Mesenchymal stem cell (in vitro differentiated cells and primary cell): ENCODE measurements around the gene DNAJC6.
A peak's percentile ranks its signal among the peaks of the same experiment; 100 is the strongest.

Experiments
- DNase-seq: peaks from one replicate; pipeline ENCODE4 v3.0.0-alpha.2; 2013
- H2AFZ ChIP-seq: one replicate; pipeline ENCODE4 v1.6.1; 2013; ENCODE audit warnings: low read depth, mild to moderate bottlenecking, control low read depth, inconsistent platforms, low read length, moderate library complexity
- H2AK5ac ChIP-seq: 2 replicates; pipeline ENCODE4 v1.6.1; 2013; ENCODE audit warnings: low read length, moderate library complexity, mild to moderate bottlenecking, inconsistent platforms; ENCODE audit not compliant: severe bottlenecking
- H2BK120ac ChIP-seq: one replicate; pipeline ENCODE4 v1.6.1; 2013; ENCODE audit warnings: low read depth, mild to moderate bottlenecking, inconsistent platforms, low read length, moderate library complexity
- H2BK12ac ChIP-seq, 2 experiments: one replicate each; pipeline ENCODE4 v1.6.1; 2013; ENCODE audit warnings: inconsistent platforms in 2 of 2, low read length in 2 of 2, mild to moderate bottlenecking in 2 of 2, moderate library complexity in 2 of 2, control low read depth in 1 of 2
- H2BK15ac ChIP-seq: one replicate; pipeline ENCODE4 v1.6.1; 2013; ENCODE audit warnings: mild to moderate bottlenecking, low read depth, inconsistent platforms; ENCODE audit not compliant: poor library complexity, severe bottlenecking
- H2BK5ac ChIP-seq: 2 replicates; pipeline ENCODE4 v1.6.1; 2013; ENCODE audit warnings: low read depth, mild to moderate bottlenecking, low read length, control low read depth, inconsistent platforms; ENCODE audit not compliant: poor library complexity, severe bottlenecking
- H3K14ac ChIP-seq, 2 experiments: one replicate each; pipeline ENCODE4 v1.6.1; 2013; ENCODE audit warnings: inconsistent platforms in 2 of 2, low read length in 2 of 2, control low read depth in 1 of 2, mild to moderate bottlenecking in 1 of 2, moderate library complexity in 1 of 2
- H3K18ac ChIP-seq, 2 experiments: one replicate each; pipeline ENCODE4 v1.6.1; 2013; ENCODE audit warnings: inconsistent platforms in 2 of 2, low read length in 2 of 2, control low read depth in 1 of 2, low read depth in 1 of 2, mild to moderate bottlenecking in 1 of 2
- H3K23ac ChIP-seq, 2 experiments: one replicate each; pipeline ENCODE4 v1.6.1; 2013; ENCODE audit warnings: inconsistent platforms in 2 of 2, low read length in 2 of 2, mild to moderate bottlenecking in 2 of 2, moderate library complexity in 2 of 2, control low read depth in 1 of 2
- H3K27ac ChIP-seq: 2 replicates; pipeline ENCODE4 v1.5.1; 2013; ENCODE audit warnings: mild to moderate bottlenecking, moderate library complexity, low read length, control low read depth, inconsistent platforms; ENCODE audit not compliant: poor library complexity, severe bottlenecking
- H3K27me3 ChIP-seq, 2 experiments: 2 replicates each; pipeline versions ENCODE4 v1.6.1 to v1.7.0; 2013; ENCODE audit warnings: low read length in 2 of 2, mild to moderate bottlenecking in 2 of 2, moderate library complexity in 2 of 2, control low read depth in 1 of 2, inconsistent platforms in 1 of 2; ENCODE audit not compliant: control insufficient read depth in 1 of 2, insufficient read depth in 1 of 2
- H3K36me3 ChIP-seq, 2 experiments: 2 replicates each; pipeline versions ENCODE4 v1.6.1 to v1.7.0; 2013; ENCODE audit warnings: low read length in 2 of 2, control low read depth in 1 of 2, inconsistent platforms in 1 of 2, low read depth in 1 of 2, mild to moderate bottlenecking in 1 of 2; ENCODE audit not compliant: insufficient read depth in 2 of 2, control insufficient read depth in 1 of 2
- H3K4ac ChIP-seq, 2 experiments: one replicate each; pipeline ENCODE4 v1.6.1; 2013; ENCODE audit warnings: inconsistent platforms in 2 of 2, low read length in 2 of 2, mild to moderate bottlenecking in 2 of 2, moderate library complexity in 2 of 2, control low read depth in 1 of 2, low read depth in 1 of 2
- H3K4me1 ChIP-seq: 2 replicates; pipeline ENCODE4 v1.6.1; 2013; ENCODE audit warnings: low read depth, low read length, control low read depth; ENCODE audit not compliant: control insufficient read depth, insufficient read depth
- H3K4me2 ChIP-seq: 2 replicates; pipeline ENCODE4 v1.6.1; 2013; ENCODE audit warnings: low read length, mild to moderate bottlenecking, inconsistent platforms; ENCODE audit not compliant: poor library complexity, severe bottlenecking
- H3K4me3 ChIP-seq, 2 experiments: 2 replicates each; pipeline versions ENCODE4 v1.5.1 to v1.7.0; 2013; ENCODE audit warnings: low read length in 2 of 2, mild to moderate bottlenecking in 2 of 2, control low read depth in 1 of 2, low read depth in 1 of 2; ENCODE audit not compliant: insufficient read depth in 1 of 2
- H3K79me1 ChIP-seq: replicated peaks from 2 replicates; pipeline ENCODE4 v1.6.1; 2013; ENCODE audit warnings: mild to moderate bottlenecking, control low read depth, low read length, inconsistent platforms; ENCODE audit not compliant: poor library complexity, severe bottlenecking
- H3K9ac ChIP-seq: 2 replicates; pipeline ENCODE4 v1.7.0; 2013; ENCODE audit warnings: mild to moderate bottlenecking, low read length, moderate library complexity
- H3K9me3 ChIP-seq: 2 replicates; pipeline ENCODE4 v1.7.0; 2013; ENCODE audit warnings: mild to moderate bottlenecking, low read length; ENCODE audit not compliant: control insufficient read depth
- H4K8ac ChIP-seq: one replicate; pipeline ENCODE4 v1.6.1; 2013; ENCODE audit warnings: inconsistent platforms, mild to moderate bottlenecking, low read length, moderate library complexity
- H4K91ac ChIP-seq: one replicate; pipeline ENCODE4 v1.6.1; 2013; ENCODE audit warnings: mild to moderate bottlenecking, low read length, inconsistent platforms
- WGBS: methylation state at CpG from one replicate; pipeline ENCODE4 v1.1.7; 2013; ENCODE audit warnings: mixed read lengths; 5-methylcytosine and 5-hydroxymethylcytosine counted together

DNAJC6 gene

DNA sequence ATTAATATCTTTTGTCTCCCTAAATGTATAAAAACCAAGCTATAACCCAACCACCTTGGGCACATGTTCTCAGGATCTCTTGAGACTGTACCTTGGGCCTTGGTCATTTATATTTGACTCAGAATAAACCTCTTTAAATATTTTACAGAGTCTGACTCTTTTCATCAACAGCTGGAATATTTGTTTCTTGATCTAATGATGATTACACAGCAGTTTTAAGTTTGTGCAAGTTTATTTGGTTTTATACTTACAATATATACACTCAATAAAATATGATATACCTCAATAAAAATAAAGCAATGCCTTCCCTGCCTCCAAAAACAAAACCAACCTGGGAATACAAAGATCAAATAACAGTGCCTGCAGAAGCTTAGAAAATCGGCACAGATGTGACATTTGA, 133.1 kb downstream of the DNAJC6 start:
- Histone ChIP-seq H2AK5ac (no peak overlapping the region), H2BK120ac (no peak overlapping the region), H2BK5ac (no peak overlapping the region), H3K14ac (no peak overlapping the region), H3K4ac (no peak overlapping the region), H3K4me2 (no peak overlapping the region), H3K9ac (no peak overlapping the region), H3K9me3 (no peaks in the 10 kb centered on the region), H4K8ac (no peak overlapping the region), H3K36me3 (peaks cover 2 to 3% of the 10 kb centered on the region in 2 experiments), H2BK12ac (peak overlapping the region in 1 of 2 experiments; percentile 86), H2BK15ac (no peak overlapping the region), H3K18ac (no peak overlapping the region), H3K27ac (no peak overlapping the region), H3K4me3 (no peak overlapping the region), H3K23ac (no peak overlapping the region), H2AFZ (no peak overlapping the region), H3K4me1 (peaks cover 3% of the 10 kb centered on the region), H4K91ac (no peak overlapping the region), H3K79me1 (peaks cover 5% of the 10 kb centered on the region), H3K27me3 (no peaks in the 10 kb centered on the region)
- no peak for DNase-seq
- WGBS: 100% methylated on average over 1 of the region's 1 CpG

DNA sequence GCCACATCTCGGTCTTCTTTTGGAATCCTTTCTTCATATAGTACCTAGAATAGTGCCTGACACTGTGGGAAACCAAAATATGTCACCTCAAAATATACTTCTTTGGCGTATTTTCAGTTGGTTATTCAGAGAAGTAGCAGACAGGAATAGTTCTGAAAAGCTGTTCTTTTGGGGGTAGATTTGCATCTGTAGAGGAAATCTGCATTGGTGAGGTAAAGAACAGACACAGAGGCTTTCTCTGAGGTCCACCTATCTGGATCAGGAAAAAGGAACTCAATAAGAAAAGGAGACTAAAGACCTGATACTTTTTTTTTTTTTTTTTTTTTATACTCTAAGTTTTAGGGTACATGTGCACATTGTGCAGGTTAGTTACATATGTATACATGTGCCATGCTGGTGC, 134.3 kb downstream of the DNAJC6 start:
- no peak overlapping the region for H3K14ac ChIP-seq
- H3K23ac ChIP-seq: no peak overlapping the region
- H3K9me3 ChIP-seq: no peaks in the 10 kb centered on the region
- no peak overlapping the region for H3K4me3 ChIP-seq
- no peak overlapping the region for H2BK15ac ChIP-seq
- peaks cover 2% of the 10 kb centered on the region for H3K79me1 ChIP-seq
- no peak overlapping the region for H3K9ac ChIP-seq
- no peak overlapping the region for H2BK5ac ChIP-seq
- no peaks in the 10 kb centered on the region for H3K36me3 ChIP-seq
- H4K8ac ChIP-seq: no peak overlapping the region
- H2BK120ac ChIP-seq: no peak overlapping the region
- H3K4ac ChIP-seq: no peak overlapping the region
- no peak overlapping the region for H4K91ac ChIP-seq
- peaks cover 3% of the 10 kb centered on the region for H3K4me1 ChIP-seq
- 87% methylated on average over 1 of the region's 2 CpGs for WGBS
- no peak overlapping the region for H2AFZ ChIP-seq
- DNase-seq: no peak
- no peak overlapping the region for H2AK5ac ChIP-seq
- H3K27me3 ChIP-seq: no peaks in the 10 kb centered on the region
- H3K18ac ChIP-seq: no peak overlapping the region
- no peak overlapping the region for H3K27ac ChIP-seq
- H2BK12ac ChIP-seq: no peak overlapping the region
- H3K4me2 ChIP-seq: no peak overlapping the region

DNA sequence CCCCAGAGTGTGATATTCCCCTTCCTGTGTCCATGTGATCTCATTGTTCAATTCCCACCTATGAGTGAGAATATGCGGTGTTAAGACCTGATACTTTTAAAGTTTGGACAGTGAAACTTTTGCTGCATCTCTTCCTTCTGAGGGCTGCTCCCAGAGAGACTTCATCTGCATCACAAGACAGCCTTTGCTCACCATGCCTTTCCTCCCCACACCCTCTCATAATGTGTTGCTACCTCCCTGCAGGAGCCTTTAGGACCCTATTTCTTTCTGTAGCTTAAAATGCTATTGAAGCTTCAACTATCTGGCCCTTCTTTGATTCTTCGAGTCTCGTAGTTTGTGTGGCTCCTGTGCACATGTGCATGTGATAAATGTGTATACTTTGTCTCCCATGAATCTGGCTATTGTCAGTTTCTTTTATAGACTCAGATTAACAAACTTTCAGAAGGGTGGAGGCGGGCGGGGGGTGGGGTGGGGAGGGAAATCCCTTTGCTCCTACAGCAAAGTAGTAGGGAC, 134.8 kb downstream of the DNAJC6 start:
- Histone ChIP-seq H3K9me3 (no peaks in the 10 kb centered on the region), H3K4me2 (no peak overlapping the region), H3K4me3 (no peak overlapping the region), H3K14ac (no peak overlapping the region), H4K8ac (no peak overlapping the region), H3K4ac (peak overlapping the region in 1 of 2 experiments; percentile 28), H3K36me3 (no peaks in the 10 kb centered on the region), H3K9ac (no peak overlapping the region), H2AK5ac (no peak overlapping the region), H3K79me1 (peaks cover 3% of the 10 kb centered on the region), H3K18ac (no peak overlapping the region), H3K27ac (no peak overlapping the region), H2BK12ac (no peak overlapping the region), H2BK5ac (no peak overlapping the region), H3K23ac (no peak overlapping the region), H2AFZ (no peak overlapping the region), H3K27me3 (no peaks in the 10 kb centered on the region), H3K4me1 (peaks cover 3% of the 10 kb centered on the region), H2BK120ac (no peak overlapping the region), H2BK15ac (no peak overlapping the region), H4K91ac (no peak overlapping the region)
- no peak for DNase-seq
- 53% methylated on average over 3 of the region's 5 CpGs for WGBS

DNA sequence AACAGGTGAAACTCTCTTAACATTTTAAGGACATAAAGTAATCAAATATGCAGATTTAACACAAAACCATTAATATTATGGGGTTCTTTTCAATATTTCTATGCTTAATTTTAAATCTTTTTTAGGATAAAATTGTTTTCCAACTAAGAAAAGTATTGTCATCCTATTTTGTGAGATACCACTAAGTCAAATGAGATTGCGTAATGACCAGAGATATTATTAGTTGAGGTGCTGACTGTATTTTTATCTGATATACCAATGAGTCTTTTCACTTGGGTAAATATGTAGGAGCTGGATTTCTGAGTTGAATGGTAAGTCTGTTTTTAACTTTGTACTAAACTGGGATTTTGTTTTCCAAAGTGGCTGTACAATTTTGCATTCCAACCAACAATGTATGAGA, 136.5 kb downstream of the DNAJC6 start:
- Histone ChIP-seq H2AK5ac (no peak overlapping the region), H3K36me3 (no peaks in the 10 kb centered on the region)
- 100% methylated on average over 1 of the region's 1 CpG for WGBS

More for the DNA sequence above, 136.5 kb downstream of the DNAJC6 start:
- H2BK120ac ChIP-seq: no peak overlapping the region
- no peaks in the 10 kb centered on the region for H3K9me3 ChIP-seq
- no peaks in the 10 kb centered on the region for H3K27me3 ChIP-seq
- H2AFZ ChIP-seq: no peak overlapping the region
- no peak overlapping the region for H2BK5ac ChIP-seq
- H3K4me1 ChIP-seq: peaks cover 6% of the 10 kb centered on the region
- no peak overlapping the region for H2BK15ac ChIP-seq
- H3K14ac ChIP-seq: no peak overlapping the region
- H3K23ac ChIP-seq: no peak overlapping the region
- DNase-seq: no peak
- no peak overlapping the region for H3K9ac ChIP-seq
- H3K4ac ChIP-seq: no peak overlapping the region
- H4K91ac ChIP-seq: no peak overlapping the region
- H2BK12ac ChIP-seq: no peak overlapping the region
- peaks cover 6% of the 10 kb centered on the region for H3K79me1 ChIP-seq
- no peak overlapping the region for H3K4me2 ChIP-seq
- no peak overlapping the region for H3K18ac ChIP-seq
- H3K27ac ChIP-seq: no peak overlapping the region
- no peak overlapping the region for H3K4me3 ChIP-seq
- no peak overlapping the region for H4K8ac ChIP-seq
